ENCODE measurements around the gene ACVR2A. TPM values are rescaled to one million over a fixed set of nuclear protein-coding genes. Genes with fewer than 3 reads are reported as not detected.

Gene ACVR2A
- total RNA-seq, 1 donor from 2014 or later = 2.0 TPM

DNA sequence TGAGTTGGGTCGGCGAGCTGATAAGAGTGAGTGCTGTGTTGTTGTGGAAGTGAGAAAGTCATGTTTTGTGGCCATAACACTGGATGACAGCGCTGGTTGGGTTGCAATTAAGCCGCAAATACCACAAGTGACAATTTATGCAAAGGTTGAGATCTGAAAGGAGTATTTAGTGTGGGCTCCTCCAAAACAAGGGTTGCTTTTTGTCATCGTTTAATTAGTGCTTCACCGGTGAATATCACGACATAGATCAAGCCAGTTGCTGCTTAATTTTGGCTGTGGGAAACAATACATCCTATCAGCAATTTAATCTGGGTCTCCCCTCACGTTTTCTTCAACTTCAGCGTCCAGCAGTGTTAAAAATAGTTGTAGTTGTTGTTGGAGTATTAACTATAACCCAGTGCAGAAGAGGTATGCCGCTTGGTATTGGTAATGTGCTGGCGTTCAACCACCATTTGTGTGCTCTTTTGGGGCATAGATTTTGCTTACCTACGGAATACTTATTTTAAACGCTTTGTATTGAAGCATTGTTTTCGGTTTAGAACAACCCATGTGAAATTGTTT is 662 bp downstream of the ACVR2A start:
- H3K27me3 Mint-ChIP-seq = peaks cover 60% of the 10 kb centered on the region

DNA sequence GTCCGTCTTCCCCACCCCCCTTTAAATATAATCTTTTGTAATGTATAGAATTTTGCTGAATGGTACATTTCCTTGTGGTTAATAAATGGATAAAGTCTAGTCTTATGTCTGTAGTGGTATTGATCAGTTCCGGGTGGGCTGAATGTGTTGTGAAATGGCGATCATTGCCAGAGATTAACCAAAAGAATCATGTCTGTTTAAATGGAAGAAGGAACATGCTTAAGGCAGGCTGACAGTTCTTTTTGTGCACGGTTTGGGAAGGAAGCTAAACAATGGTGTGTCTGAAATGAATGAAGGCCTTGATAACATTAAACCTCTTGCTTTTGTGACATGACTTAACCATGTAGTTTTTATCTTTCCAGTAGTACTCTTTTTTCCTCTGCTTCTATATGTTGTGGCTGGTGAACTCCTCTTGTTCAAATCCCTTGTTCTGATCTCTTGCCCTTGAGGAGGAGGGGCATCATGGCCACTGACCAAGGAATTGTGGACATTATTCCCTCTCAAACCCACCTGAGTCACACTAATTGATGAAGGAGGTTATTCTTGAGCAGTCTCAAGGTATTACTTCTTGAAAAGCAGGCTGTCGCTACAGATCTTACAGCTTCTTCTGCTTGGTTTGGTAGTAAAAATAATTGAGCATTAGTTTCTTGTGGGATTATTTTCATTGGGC is 1.7 kb downstream of the ACVR2A start:
- H3K27me3 Mint-ChIP-seq = peaks cover 52% of the 10 kb centered on the region
- intact Hi-C loops (cut with micrococcal nuclease) = loop anchor here (5.0 to 10.0 kb wide), 5 partner anchors 522 to 1738 kb away; partner anchors contain the start of gene MMADHC
- peaks cover 5% of the 10 kb centered on the region for H3K9me3 Mint-ChIP-seq
- peaks cover 11% of the 10 kb centered on the region for H3K36me3 Mint-ChIP-seq (ENCODE audit: low read depth)
- peak overlapping the region; percentile 22 for H3K27ac Mint-ChIP-seq
- H3K4me3 Mint-ChIP-seq = peak overlapping the region; percentile 93
- H3K4me1 Mint-ChIP-seq = peaks cover 35% of the 10 kb centered on the region
- DNase-seq = no peak

More for the DNA sequence above, 662 bp downstream of the ACVR2A start:
- peak; percentile 82 for DNase-seq
- Mint-ChIP-seq H3K36me3 (ENCODE audit: low read depth) (peaks cover 11% of the 10 kb centered on the region), H3K4me1 (peaks cover 31% of the 10 kb centered on the region), H3K4me3 (peak overlapping the region; percentile 93), H3K27ac (peak overlapping the region; percentile 88), H3K9me3 (peaks cover 5% of the 10 kb centered on the region)
- intact Hi-C loops (cut with micrococcal nuclease) = loop anchor here (1.0 to 10.0 kb wide), 9 partner anchors 175 to 1739 kb away; partner anchors contain the start of genes MBD5, MMADHC and ORC4

DNA sequence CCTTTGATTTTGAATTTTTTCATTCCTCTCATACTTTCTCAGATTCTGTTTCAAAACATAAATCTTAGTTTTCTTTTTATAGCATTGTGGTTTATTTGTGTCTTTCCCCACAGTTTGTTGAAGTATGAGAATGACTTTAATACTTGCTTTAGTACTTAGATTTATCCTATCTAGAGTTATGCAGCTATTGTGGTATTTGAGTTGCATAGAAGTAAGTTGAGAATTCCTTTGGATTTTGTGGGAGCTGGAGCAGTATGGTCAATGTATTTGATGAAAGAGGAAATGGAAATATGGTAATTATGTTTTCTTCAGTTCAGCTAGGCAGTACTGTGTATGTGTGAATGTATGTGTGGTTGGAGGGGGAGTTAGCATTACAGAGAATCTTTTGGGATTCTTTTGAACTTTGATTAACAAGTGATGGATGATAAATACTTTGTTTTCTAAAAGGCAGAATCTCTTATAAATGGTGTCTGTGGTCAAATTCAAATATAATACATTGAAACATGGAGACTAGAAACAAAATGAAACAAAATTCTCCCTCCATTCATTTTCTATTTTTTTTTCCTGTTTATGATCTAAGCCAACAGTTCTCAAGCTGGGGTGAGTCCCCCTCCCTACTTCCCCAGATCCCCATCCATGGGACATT is 3.0 kb downstream of the ACVR2A start:
- Mint-ChIP-seq H3K9me3 (peaks cover under 1% of the 10 kb centered on the region), H3K4me3 (peak overlapping the region; percentile 18), H3K27me3 (peaks cover 44% of the 10 kb centered on the region), H3K36me3 (ENCODE audit: low read depth) (peaks cover 9% of the 10 kb centered on the region), H3K27ac (no peak overlapping the region), H3K4me1 (peaks cover 35% of the 10 kb centered on the region)
- no peak for DNase-seq
- intact Hi-C loops (cut with micrococcal nuclease) = loop anchor here (5.0 to 10.0 kb wide), 5 partner anchors 523 to 1737 kb away; partner anchors contain the start of gene MMADHC

DNA sequence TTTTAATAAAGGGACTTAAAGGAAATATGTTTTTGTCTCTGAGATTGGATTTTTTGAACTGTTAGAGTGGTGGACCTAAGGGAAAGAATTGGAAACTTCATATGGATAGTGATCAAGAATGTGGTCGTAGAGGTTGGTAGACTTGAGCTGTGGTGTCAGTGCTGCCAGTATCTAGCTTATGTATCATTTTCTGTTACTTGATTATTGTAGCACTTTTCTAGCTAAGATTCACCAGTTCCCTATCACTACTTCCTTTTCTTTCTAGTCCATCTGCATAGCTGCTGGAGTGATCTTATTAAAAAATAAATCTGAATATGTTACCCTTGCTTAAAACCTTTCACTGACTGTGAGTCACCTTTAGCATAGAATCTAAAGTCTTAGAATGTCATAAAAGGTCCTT is 6.0 kb downstream of the ACVR2A start:
- peaks cover 32% of the 10 kb centered on the region for H3K27me3 Mint-ChIP-seq
- H3K27ac Mint-ChIP-seq = no peak overlapping the region
- no peak for DNase-seq
- intact Hi-C loops (cut with micrococcal nuclease) = no loop called here
- peaks cover 6% of the 10 kb centered on the region for H3K36me3 Mint-ChIP-seq (ENCODE audit: low read depth)
- peaks cover 3% of the 10 kb centered on the region for H3K9me3 Mint-ChIP-seq
- H3K4me3 Mint-ChIP-seq = no peak overlapping the region
- H3K4me1 Mint-ChIP-seq = peaks cover 31% of the 10 kb centered on the region

DNA sequence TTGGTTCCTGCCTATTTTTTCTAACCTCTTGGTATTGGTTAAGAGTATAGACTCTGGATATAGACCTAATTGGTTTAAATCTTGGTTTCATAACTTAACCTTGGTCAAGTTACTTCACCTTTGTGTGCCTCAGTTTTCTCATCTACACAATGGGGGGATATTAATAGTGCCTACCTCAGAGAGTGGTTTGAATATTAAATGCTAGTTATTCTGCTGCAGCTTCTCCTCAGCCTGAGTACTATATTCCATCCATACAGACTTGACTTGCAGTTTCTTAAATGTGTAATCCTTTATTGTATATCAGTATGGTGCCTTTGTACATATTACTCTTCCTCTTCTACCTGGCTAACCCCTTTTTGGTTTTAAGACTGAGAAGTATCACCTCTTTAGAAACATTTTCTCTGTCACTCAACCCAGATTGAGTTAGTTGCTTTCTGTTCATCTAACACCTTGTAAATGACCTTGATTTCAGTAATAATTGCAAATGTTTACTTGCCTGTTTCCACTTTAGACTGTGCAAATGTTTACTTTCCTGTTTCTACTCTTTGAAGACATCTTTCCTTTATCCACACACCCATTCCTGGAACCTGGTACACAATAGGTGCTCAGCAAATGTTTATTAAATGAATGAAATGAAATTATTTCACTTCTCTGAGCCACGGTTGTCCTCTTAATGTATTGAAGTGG is 6.6 kb downstream of the ACVR2A start:
- intact Hi-C loops (cut with micrococcal nuclease) = no loop called here
- Mint-ChIP-seq H3K4me3 (no peak overlapping the region), H3K36me3 (ENCODE audit: low read depth) (peaks cover 6% of the 10 kb centered on the region), H3K27ac (no peak overlapping the region), H3K4me1 (peaks cover 27% of the 10 kb centered on the region), H3K9me3 (peaks cover 3% of the 10 kb centered on the region), H3K27me3 (peaks cover 30% of the 10 kb centered on the region)
- DNase-seq = no peak

DNA sequence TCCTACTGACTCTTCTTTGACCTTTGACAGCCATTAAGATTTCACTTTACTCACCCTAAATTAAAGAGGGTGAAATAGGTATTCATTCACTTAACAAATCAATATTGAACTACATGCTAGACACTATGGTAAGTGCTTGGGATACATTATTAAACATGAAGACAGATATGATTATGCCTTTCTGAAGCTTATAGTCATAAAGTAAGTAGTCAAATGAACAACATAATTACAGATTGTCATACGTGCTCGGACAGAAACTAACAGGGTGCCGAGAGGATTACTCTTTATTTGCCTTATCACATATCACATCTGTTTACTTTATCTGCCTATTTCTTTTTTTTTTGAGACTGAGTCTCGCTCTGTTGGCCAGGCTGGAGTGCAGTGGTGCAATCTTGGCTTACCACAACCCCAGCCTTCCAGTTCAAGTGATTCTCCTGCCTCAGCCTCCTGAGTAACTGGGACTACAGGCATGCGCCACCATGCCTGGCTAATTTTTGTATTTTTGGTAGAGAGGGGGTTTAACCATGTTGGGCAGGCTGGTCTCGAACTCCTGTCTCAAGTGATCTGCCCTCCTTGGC is 9.8 kb downstream of the ACVR2A start:
- DNase-seq = no peak
- Mint-ChIP-seq H3K4me3 (no peak overlapping the region), H3K27me3 (peaks cover 14% of the 10 kb centered on the region), H3K9me3 (peaks cover 3% of the 10 kb centered on the region), H3K36me3 (ENCODE audit: low read depth) (no peaks in the 10 kb centered on the region), H3K4me1 (peaks cover 14% of the 10 kb centered on the region), H3K27ac (no peak overlapping the region)
- intact Hi-C loops (cut with micrococcal nuclease) = no loop called here

DNA sequence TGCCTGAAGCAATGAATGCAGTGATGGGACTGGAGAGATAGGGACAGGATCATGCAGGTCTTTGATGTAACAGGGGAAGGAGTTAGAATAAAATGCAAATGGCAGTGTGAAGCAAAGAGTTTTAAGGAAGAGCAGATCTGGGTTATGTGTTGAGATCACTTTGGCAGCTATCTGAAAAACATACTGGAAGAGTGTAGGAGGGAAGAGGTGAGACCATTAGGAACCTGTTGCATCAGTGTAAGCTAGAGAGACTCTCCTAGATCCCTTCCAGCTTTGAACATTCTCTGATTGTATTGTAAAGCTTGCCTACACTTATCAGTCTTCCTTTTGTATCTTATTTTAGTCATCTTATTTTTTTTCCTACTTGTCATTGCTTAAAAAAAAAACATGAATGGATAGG is 10.5 kb downstream of the ACVR2A start:
- Mint-ChIP-seq H3K36me3 (ENCODE audit: low read depth) (no peaks in the 10 kb centered on the region), H3K27ac (no peak overlapping the region), H3K4me3 (no peak overlapping the region), H3K4me1 (peaks cover 10% of the 10 kb centered on the region), H3K9me3 (peaks cover 3% of the 10 kb centered on the region), H3K27me3 (peaks cover 11% of the 10 kb centered on the region)
- intact Hi-C loops (cut with micrococcal nuclease) = no loop called here
- no peak for DNase-seq

DNA sequence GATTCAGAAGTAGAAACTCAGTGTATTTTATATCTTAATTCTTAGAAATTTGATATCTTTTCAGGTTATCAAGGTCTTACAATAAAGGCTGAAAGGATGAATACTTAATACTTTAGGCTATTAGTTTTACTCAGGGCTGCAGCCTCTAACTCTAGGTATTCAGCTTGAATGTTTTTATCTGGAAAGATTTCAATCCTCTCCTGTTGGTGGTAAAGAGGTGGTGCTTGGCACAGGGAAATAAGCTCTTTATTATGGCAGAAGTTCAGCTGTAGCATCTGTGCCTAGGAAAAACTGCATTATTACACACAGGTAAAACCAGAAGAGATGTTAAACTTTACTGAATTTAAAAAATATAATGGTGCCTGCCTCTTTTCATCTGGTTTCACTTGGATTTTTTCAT is 11.1 kb downstream of the ACVR2A start:
- H3K27ac Mint-ChIP-seq = no peak overlapping the region
- H3K4me1 Mint-ChIP-seq = peaks cover 4% of the 10 kb centered on the region
- H3K9me3 Mint-ChIP-seq = peaks cover 3% of the 10 kb centered on the region
- peaks cover 8% of the 10 kb centered on the region for H3K27me3 Mint-ChIP-seq
- intact Hi-C loops (cut with micrococcal nuclease) = no loop called here
- no peak overlapping the region for H3K4me3 Mint-ChIP-seq
- no peaks in the 10 kb centered on the region for H3K36me3 Mint-ChIP-seq (ENCODE audit: low read depth)
- no peak for DNase-seq

DNA sequence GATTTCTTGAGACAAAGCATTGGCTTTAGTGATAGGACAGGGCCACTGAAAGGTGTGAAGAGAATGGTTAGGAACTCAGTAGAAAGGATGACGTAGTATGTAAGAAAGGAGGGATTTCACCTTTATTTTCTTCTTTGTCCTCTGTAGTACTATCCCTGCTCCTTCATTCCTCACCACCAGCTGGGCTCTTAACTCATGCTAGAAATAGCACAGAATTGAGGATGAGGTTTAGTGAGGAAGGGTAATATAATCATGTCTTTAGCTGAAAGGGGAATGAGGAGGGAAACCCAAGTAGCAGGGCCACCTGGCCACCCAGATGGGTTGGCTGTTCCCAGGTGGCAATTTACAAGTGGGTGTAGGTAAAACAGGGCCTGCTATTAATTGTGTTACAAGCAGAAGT is 15.2 kb downstream of the ACVR2A start:
- no peak for DNase-seq
- H3K27ac Mint-ChIP-seq = no peak overlapping the region
- no peak overlapping the region for H3K4me3 Mint-ChIP-seq
- intact Hi-C loops (cut with micrococcal nuclease) = no loop called here
- H3K9me3 Mint-ChIP-seq = peaks cover 3% of the 10 kb centered on the region
- H3K36me3 Mint-ChIP-seq (ENCODE audit: low read depth) = no peaks in the 10 kb centered on the region
- peaks cover 7% of the 10 kb centered on the region for H3K4me1 Mint-ChIP-seq
- H3K27me3 Mint-ChIP-seq = peaks cover 3% of the 10 kb centered on the region

DNA sequence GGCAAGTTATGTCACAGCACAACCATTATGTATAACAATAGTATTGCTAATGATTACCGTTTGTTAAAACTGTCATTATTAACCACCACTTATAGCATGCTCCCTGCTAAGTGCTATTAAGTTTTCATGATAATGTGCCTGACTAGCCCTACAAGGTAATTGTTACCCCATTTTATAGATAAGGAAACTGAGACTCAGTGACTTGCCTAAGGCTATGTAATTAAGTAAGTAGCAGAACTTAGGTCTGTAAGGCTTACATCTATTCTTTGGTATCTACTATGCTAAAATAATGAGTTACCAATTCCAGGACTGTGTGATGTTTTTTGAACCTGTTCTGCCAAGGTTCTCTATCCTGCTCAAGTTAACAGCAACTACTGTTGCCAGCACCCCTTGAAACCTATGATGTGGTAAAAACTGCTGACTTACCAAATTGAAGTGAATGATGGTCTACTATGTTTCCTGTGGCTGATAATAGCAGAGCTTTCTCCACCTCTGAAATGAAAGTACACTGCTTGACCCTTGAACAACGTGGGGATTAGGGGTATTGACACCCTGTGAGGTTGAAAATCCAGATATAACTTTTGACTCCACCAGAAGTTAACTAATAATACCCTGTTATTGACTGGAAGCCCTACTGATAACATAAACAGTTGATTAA is 18.2 kb downstream of the ACVR2A start:
- Mint-ChIP-seq H3K9me3 (no peaks in the 10 kb centered on the region), H3K36me3 (ENCODE audit: low read depth) (no peaks in the 10 kb centered on the region), H3K27ac (no peak overlapping the region), H3K27me3 (peaks cover 1% of the 10 kb centered on the region), H3K4me1 (peaks cover 3% of the 10 kb centered on the region), H3K4me3 (no peak overlapping the region)
- no peak for DNase-seq
- intact Hi-C loops (cut with micrococcal nuclease) = no loop called here

DNA sequence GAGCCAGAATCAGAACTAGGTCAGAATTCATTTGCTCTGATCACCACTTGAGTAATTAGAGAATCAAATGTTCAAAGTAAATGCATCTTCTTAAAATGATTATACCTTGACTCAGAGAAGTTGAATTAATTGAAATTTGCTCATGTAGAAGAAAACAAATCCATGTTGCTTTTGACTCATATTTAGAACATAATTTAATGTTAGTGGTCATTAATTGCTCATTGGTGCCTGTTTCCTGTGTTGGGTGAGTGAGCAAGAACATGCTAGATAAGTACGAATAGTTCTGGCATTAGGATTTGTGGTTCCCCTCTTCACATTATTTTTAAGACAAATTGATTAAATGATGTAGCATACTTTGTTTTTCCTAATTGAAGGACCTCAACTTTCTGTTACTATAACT is 19.0 kb downstream of the ACVR2A start:
- intact Hi-C loops (cut with micrococcal nuclease) = no loop called here
- H3K27ac Mint-ChIP-seq = no peak overlapping the region

DNA sequence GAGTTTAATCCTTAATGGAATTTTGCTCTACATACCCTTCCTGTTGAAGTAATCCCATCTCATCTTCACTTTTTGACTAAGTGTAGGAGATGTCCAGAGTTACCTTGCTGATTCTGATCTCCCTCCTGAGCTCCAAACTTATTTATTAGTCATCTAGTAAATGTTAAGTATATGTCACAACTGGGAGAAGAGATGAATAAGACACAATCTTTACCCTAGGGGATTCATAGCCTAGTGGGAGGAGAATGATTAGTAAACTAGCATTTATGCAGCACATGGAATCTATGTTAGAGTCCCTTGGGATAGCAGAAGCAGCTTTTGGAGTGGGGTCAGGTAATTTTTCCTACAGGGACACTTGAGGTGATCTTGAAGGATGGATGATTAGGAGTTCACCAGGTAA is 20.7 kb downstream of the ACVR2A start:
- no peak for DNase-seq
- no peak overlapping the region for H3K4me3 Mint-ChIP-seq

More for the DNA sequence above, 19.0 kb downstream of the ACVR2A start:
- no peaks in the 10 kb centered on the region for H3K9me3 Mint-ChIP-seq
- no peaks in the 10 kb centered on the region for H3K36me3 Mint-ChIP-seq (ENCODE audit: low read depth)
- peaks cover 1% of the 10 kb centered on the region for H3K27me3 Mint-ChIP-seq
- H3K4me1 Mint-ChIP-seq = peaks cover 3% of the 10 kb centered on the region
- H3K4me3 Mint-ChIP-seq = no peak overlapping the region
- DNase-seq = no peak

DNA sequence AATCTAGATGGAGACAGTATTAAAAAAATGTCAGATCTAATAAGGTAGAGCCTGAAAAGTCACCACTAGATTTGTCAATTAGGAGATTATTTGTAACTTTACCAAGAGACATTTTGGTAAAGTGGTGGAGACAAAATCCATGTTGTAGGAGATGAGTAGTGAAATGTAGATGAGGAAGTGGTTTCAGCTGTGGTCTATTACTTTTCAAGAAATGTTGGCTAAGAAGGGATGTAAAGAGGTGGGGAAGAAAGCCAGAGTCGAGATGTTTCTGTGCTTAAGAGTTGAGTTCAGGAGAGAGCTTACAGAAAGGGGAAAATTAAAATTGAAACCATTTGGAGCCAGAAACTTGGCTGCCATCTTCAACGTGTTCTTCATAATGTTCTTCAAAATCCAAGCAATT is 22.2 kb downstream of the ACVR2A start:
- intact Hi-C loops (cut with micrococcal nuclease) = no loop called here
- Mint-ChIP-seq H3K4me1 (peaks cover 3% of the 10 kb centered on the region), H3K36me3 (ENCODE audit: low read depth) (no peaks in the 10 kb centered on the region), H3K27me3 (no peaks in the 10 kb centered on the region), H3K9me3 (no peaks in the 10 kb centered on the region), H3K4me3 (no peak overlapping the region), H3K27ac (no peak overlapping the region)
- DNase-seq = no peak

More for the DNA sequence above, 20.7 kb downstream of the ACVR2A start:
- Mint-ChIP-seq H3K36me3 (ENCODE audit: low read depth) (no peaks in the 10 kb centered on the region), H3K9me3 (no peaks in the 10 kb centered on the region), H3K4me1 (peaks cover 3% of the 10 kb centered on the region), H3K27me3 (no peaks in the 10 kb centered on the region), H3K27ac (no peak overlapping the region)
- intact Hi-C loops (cut with micrococcal nuclease) = no loop called here
